HG02885 (cell line): ENCODE measurements around the gene ENTPD8.

Experiments
- ATAC-seq: cut with Tn5 transposase; IDR thresholded peaks from one replicate; pipeline ENCODE4 v1.9.1; 2021; ENCODE audit warnings: mild to moderate bottlenecking; ENCODE audit not compliant: unreplicated experiment, poor library complexity

Gene ENTPD8

GRCh38 chr9:137385061-137385655, 56.0 kb downstream of the ENTPD8 start:
- ATAC-seq: no peak
